WTC11 (cell line): Measurements from ENCODE around the gene DEFB121. TPM values are rescaled to one million over a fixed set of nuclear protein-coding genes. Genes with fewer than 3 reads are reported as not detected.

ENCODE experiments used
- ATAC-seq: fragments of 200-7000 bp; cut with Tn5 transposase; 2 replicates; pipeline ENCODE4 v1.10.0; 2021; ENCODE audit warnings: mild to moderate bottlenecking, moderate library complexity
- CTCF ChIA-PET: fragments of 300-600 bp; sonication (Branson Sonifier 250); formaldehyde crosslinking; loops from one replicate; lab custom pipeline; 2021; ENCODE audit warnings: antibody characterized with exemption; lab: Charles Lee
- POLR2A ChIA-PET: fragments of 350-600 bp; sonication (Branson Sonifier 250); formaldehyde crosslinking; loops from one replicate; lab custom pipeline; 2021; ENCODE audit warnings: antibody characterized with exemption; lab: Charles Lee
- DNase-seq: peaks from one replicate; pipeline ENCODE4 v3.0.0; 2021; ENCODE audit warnings: low spot score
- H3K27ac Mint-ChIP-seq: 2 replicates; pipeline ENCODE4 v1.8.0; 2021; ENCODE audit warnings: mixed read lengths
- H3K27me3 Mint-ChIP-seq: 2 replicates; pipeline ENCODE4 v1.8.0; 2021; ENCODE audit warnings: low read depth, mild to moderate bottlenecking, moderate library complexity, mixed read lengths
- H3K36me3 Mint-ChIP-seq: 2 replicates; pipeline ENCODE4 v1.8.0; 2021; ENCODE audit warnings: mixed read lengths
- H3K4me1 Mint-ChIP-seq: 2 replicates; pipeline ENCODE4 v1.8.0; 2022; ENCODE audit warnings: mixed read lengths
- H3K4me3 Mint-ChIP-seq: 2 replicates; pipeline ENCODE4 v1.8.0; 2021; ENCODE audit warnings: mild to moderate bottlenecking, moderate library complexity, mixed read lengths
- H3K9me3 Mint-ChIP-seq: 2 replicates; pipeline ENCODE4 v1.8.0; 2021; ENCODE audit warnings: mixed read lengths
- ARID4B ChIP-seq: sonication (generic); formaldehyde crosslinking; IDR thresholded peaks from 2 replicates; pipeline ENCODE4 v1.8.0; 2023; ENCODE audit warnings: missing genetic modification reagents, mild to moderate bottlenecking, borderline replicate concordance
- ATF1 ChIP-seq: sonication (generic); formaldehyde crosslinking; IDR thresholded peaks from 2 replicates; pipeline ENCODE4 v1.8.1; 2023; ENCODE audit warnings: mild to moderate bottlenecking, moderate library complexity, missing genetic modification reagents
- ATF2 ChIP-seq: sonication (generic); formaldehyde crosslinking; IDR thresholded peaks from 2 replicates; pipeline ENCODE4 v1.8.1; 2022; ENCODE audit warnings: low read depth, missing genetic modification reagents, borderline replicate concordance
- CDX4 ChIP-seq: fragments of 250-450 bp; sonication (Bioruptor Pico); IDR thresholded peaks from 2 replicates; pipeline ENCODE4 v1.9.0; 2021; ENCODE audit warnings: moderate library complexity, mild to moderate bottlenecking, inconsistent platforms, borderline replicate concordance
- CTCF ChIP-seq: fragments of 200-600 bp; IDR thresholded peaks from 2 replicates; pipeline ENCODE4 v1.8.0; 2022; ENCODE audit warnings: antibody characterized with exemption
- E2F1 ChIP-seq: sonication (generic); formaldehyde crosslinking; IDR thresholded peaks from 2 replicates; pipeline ENCODE4 v1.8.0; 2022; ENCODE audit warnings: mild to moderate bottlenecking, missing genetic modification reagents
- ESRRA ChIP-seq: sonication (generic); formaldehyde crosslinking; IDR thresholded peaks from 2 replicates; pipeline ENCODE4 v1.8.1; 2022; ENCODE audit warnings: mild to moderate bottlenecking, missing genetic modification reagents, borderline replicate concordance
- FOXJ3 ChIP-seq: sonication (generic); formaldehyde crosslinking; IDR thresholded peaks from 2 replicates; pipeline ENCODE4 v1.9.0; 2021; ENCODE audit warnings: missing genetic modification reagents, mild to moderate bottlenecking, borderline replicate concordance
- FOXP4 ChIP-seq: sonication (generic); formaldehyde crosslinking; IDR thresholded peaks from 2 replicates; pipeline ENCODE4 v1.8.0; 2022; ENCODE audit warnings: mild to moderate bottlenecking, missing genetic modification reagents
- GRHL2 ChIP-seq: fragments of 250-450 bp; sonication (Bioruptor Pico); IDR thresholded peaks from 2 replicates; pipeline ENCODE4 v1.8.0; 2022; ENCODE audit warnings: mild to moderate bottlenecking, moderate library complexity; ENCODE audit not compliant: insufficient replicate concordance, severe bottlenecking
- JAZF1 ChIP-seq: fragments of 250-450 bp; sonication (Bioruptor Pico); IDR thresholded peaks from 2 replicates; pipeline ENCODE4 v1.9.0; 2021; ENCODE audit warnings: moderate library complexity, mild to moderate bottlenecking, inconsistent platforms
- MAX ChIP-seq: sonication (generic); formaldehyde crosslinking; IDR thresholded peaks from 2 replicates; pipeline ENCODE4 v1.8.0; 2022; ENCODE audit warnings: mild to moderate bottlenecking, missing genetic modification reagents
- MLX ChIP-seq: sonication (generic); formaldehyde crosslinking; IDR thresholded peaks from 2 replicates; pipeline ENCODE4 v1.8.1; 2023; ENCODE audit warnings: mild to moderate bottlenecking, missing genetic modification reagents, moderate library complexity
- PREB ChIP-seq: sonication (generic); formaldehyde crosslinking; IDR thresholded peaks from 2 replicates; pipeline ENCODE4 v1.8.1; 2022; ENCODE audit warnings: mild to moderate bottlenecking, missing genetic modification reagents, moderate library complexity, borderline replicate concordance
- TEAD4 ChIP-seq: sonication (generic); formaldehyde crosslinking; IDR thresholded peaks from 2 replicates; pipeline ENCODE4 v1.8.0; 2022; ENCODE audit warnings: mild to moderate bottlenecking, missing genetic modification reagents
- TP53 ChIP-seq: sonication (generic); formaldehyde crosslinking; IDR thresholded peaks from 2 replicates; pipeline ENCODE4 v1.8.1; 2023; ENCODE audit warnings: mild to moderate bottlenecking, missing genetic modification reagents
- USF1 ChIP-seq: sonication (generic); formaldehyde crosslinking; IDR thresholded peaks from 2 replicates; pipeline ENCODE4 v1.8.0; 2022; ENCODE audit warnings: mild to moderate bottlenecking, missing genetic modification reagents
- ZNF671 ChIP-seq: fragments of 250-450 bp; sonication (Bioruptor Pico); IDR thresholded peaks from 2 replicates; pipeline ENCODE4 v1.8.0; 2021; ENCODE audit warnings: mild to moderate bottlenecking
- total RNA-seq: library from RNA; stranded (reverse); gene quantifications from 3 replicates; pipeline ENCODE4 v1.2.3, GENCODE V29; 2021

DEFB121 gene
- total RNA-seq, 1 experiment from 2014 or later = not detected

- ChIA-PET CTCF (no interaction called here), POLR2A (no interaction called here)
- Mint-ChIP-seq H3K4me3 (no peak overlapping the region), H3K9me3 (peaks cover 77% of the 10 kb centered on the region), H3K4me1 (no peaks in the 10 kb centered on the region), H3K27ac (no peak overlapping the region), H3K27me3 (peaks cover 20% of the 10 kb centered on the region), H3K36me3 (peaks cover 57% of the 10 kb centered on the region)
- ATAC-seq (no peak), DNase-seq (no peak)
- TF ChIP-seq TEAD4 (CRISPR knock-in tag) = no peak
- no peak for TF ChIP-seq ATF1 (CRISPR knock-in tag)
- no peak for TF ChIP-seq FOXP4 (CRISPR knock-in tag)
- TF ChIP-seq MLX (CRISPR knock-in tag) = no peak
- TF ChIP-seq MAX (CRISPR knock-in tag) = no peak
- TF ChIP-seq JAZF1 (CRISPR knock-in tag) = no peak
- TF ChIP-seq CTCF = no peak
- TF ChIP-seq PREB (CRISPR knock-in tag) = no peak
- TF ChIP-seq ATF2 (CRISPR knock-in tag) = no peak
- no peak for TF ChIP-seq ARID4B (CRISPR knock-in tag)
- no peak for TF ChIP-seq TP53 (CRISPR knock-in tag)
- no peak for TF ChIP-seq USF1 (CRISPR knock-in tag)
- no peak for TF ChIP-seq FOXJ3 (CRISPR knock-in tag)
- no peak for TF ChIP-seq ZNF671 (CRISPR knock-in tag)
- TF ChIP-seq ESRRA (CRISPR knock-in tag) = no peak
- TF ChIP-seq E2F1 (CRISPR knock-in tag) = no peak
- TF ChIP-seq CDX4 (CRISPR knock-in tag) = no peak
- TF ChIP-seq GRHL2 = no peak
Measured at GRCh38 chr20:31410011-31410410, 4.0 kb upstream of the DEFB121 start.
